Measurements from ENCODE around the gene TTBK1. TPM values are rescaled to one million over a fixed set of nuclear protein-coding genes. Genes with fewer than 3 reads are reported as not detected.
A peak's percentile ranks its signal among the peaks of the same experiment; 100 is the strongest.

The TTBK1 gene
- total and polyA plus RNA-seq, 10 of the 15 experiments (the other 5 are each of a cell fraction or from before 2014, with no cell fraction given): 0.05 to 0.27 TPM; not detected in 8

DNA sequence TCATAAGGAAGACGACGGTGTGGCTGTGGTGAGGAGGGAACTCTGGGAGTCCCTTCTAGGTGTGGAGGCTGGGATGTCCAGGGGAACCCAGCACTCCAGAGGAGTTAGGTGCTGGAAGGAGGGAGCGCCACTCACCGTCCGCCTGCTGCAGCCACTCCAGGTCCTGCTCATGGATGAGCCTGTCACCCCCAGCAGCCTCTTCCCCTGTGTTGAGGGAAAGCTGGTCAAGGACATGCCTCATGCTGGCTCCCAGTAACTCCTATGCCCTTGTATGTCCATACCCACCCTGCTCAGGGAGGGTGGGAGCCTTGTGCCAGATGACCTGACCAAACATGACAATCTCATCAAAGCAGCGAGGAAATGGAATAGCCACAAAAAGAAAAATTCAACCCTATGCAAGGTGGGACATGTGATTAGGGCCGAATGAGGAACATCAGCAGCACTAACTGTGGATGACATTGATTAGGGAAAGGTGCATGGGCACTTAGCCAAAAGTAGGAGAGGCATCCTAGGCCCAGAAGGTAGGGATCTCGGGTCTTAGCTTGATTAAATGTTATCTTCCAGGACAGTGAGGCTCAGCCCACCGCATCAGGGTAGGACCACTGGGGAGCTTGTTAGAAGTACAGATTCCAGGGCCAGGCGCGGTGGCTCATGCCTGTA lies 17.0 kb upstream of the TTBK1 start:
- ChIA-PET RAD21 (ENCODE audit: unreplicated experiment) (interaction anchor here (0.5 to 1.1 kb wide), 2 partner anchors 20 to 479 kb away, joined by 3 to 4 read pairs; no protein-coding TSS in a partner anchor), POLR2A (interaction anchor here (0.6 to 1.2 kb wide), 2 partner anchors 171 to 348 kb away, joined by 3 to 5 read pairs; no protein-coding TSS in a partner anchor), CTCF (interaction anchor here (0.7 to 1.3 kb wide), 4 partner anchors 12 to 281 kb away, joined by 3 to 4 read pairs (median 3); no protein-coding TSS in a partner anchor), SMC1A (ENCODE audit: uncharacterized antibody, unreplicated experiment) (interaction anchor here (2.5 kb wide), 1 partner anchor 52 kb away, joined by 8 read pairs; no protein-coding TSS in a partner anchor)
- no peak overlapping the region for H3K4me2 ChIP-seq (ENCODE audit: control insufficient read depth, insufficient read depth)
- H3K27me3 ChIP-seq (replicated peaks in 1 of 2; ENCODE audit: control insufficient read depth in 2 of 2, insufficient read depth in 2 of 2, low read length in 1 of 2): no peaks in the 10 kb centered on the region
- intact Hi-C loops (cut with micrococcal nuclease; ENCODE audit: unreplicated experiment): no loop called here
- H3K36me3 ChIP-seq (ENCODE audit: control insufficient read depth in 2 of 2, insufficient read depth in 2 of 2, low read length in 1 of 2): no peaks in the 10 kb centered on the region; a peak in 1 of 4 replicates
- 0 out of 2 replicates have a peak overlapping the region, but pooled peaks have one; percentile 10 for H3K27ac ChIP-seq (ENCODE audit: control insufficient read depth, insufficient read depth)
- peaks cover 22% of the 10 kb centered on the region for H3K79me2 ChIP-seq (ENCODE audit: control insufficient read depth, insufficient read depth, low read length)
- no peak for TF ChIP-seq ETV6 (conservative IDR thresholded peaks at IDR 0.05 in 1 of 2, IDR thresholded peaks at IDR 0.05 in 1 of 2; ENCODE audit: borderline replicate concordance in 1 of 2, low read depth in 1 of 2)
- TF ChIP-seq RELB (IDR thresholded peaks at IDR 0.05; ENCODE audit: low read depth): no peak
- no peak for TF ChIP-seq SUZ12 (IDR thresholded peaks at IDR 0.05; ENCODE audit: unreplicated experiment)
- TF ChIP-seq ASH2L (IDR thresholded peaks at IDR 0.05; ENCODE audit: borderline replicate concordance, low read depth): no peak
- TF ChIP-seq, protein P1, sequence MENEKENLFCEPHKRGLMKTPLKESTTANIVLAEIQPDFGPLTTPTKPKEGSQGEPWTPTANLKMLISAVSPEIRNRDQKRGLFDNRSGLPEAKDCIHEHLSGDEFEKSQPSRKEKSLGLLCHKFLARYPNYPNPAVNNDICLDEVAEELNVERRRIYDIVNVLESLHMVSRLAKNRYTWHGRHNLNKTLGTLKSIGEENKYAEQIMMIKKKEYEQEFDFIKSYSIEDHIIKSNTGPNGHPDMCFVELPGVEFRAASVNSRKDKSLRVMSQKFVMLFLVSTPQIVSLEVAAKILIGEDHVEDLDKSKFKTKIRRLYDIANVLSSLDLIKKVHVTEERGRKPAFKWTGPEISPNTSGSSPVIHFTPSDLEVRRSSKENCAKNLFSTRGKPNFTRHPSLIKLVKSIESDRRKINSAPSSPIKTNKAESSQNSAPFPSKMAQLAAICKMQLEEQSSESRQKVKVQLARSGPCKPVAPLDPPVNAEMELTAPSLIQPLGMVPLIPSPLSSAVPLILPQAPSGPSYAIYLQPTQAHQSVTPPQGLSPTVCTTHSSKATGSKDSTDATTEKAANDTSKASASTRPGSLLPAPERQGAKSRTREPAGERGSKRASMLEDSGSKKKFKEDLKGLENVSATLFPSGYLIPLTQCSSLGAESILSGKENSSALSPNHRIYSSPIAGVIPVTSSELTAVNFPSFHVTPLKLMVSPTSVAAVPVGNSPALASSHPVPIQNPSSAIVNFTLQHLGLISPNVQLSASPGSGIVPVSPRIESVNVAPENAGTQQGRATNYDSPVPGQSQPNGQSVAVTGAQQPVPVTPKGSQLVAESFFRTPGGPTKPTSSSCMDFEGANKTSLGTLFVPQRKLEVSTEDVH (IDR thresholded peaks at IDR 0.05; ENCODE audit: low read depth, partially characterized antibody): no peak
- TF ChIP-seq CEBPZ (IDR thresholded peaks at IDR 0.05; ENCODE audit: low read depth, low read length): no peak
- TF ChIP-seq USF1 (IDR thresholded peaks at IDR 0.05; ENCODE audit: borderline replicate concordance, extremely low read length, insufficient read depth, low read depth, low read length): no peak
- no peak for TF ChIP-seq NFIC (IDR thresholded peaks at IDR 0.05; ENCODE audit: low read depth, low read length)
- TF ChIP-seq ATF7 (IDR thresholded peaks at IDR 0.05; ENCODE audit: low read depth): no peak
- no peak for TF ChIP-seq SMARCA5 (IDR thresholded peaks at IDR 0.05)
- no peak for TF ChIP-seq GATAD2B (conservative IDR thresholded peaks at IDR 0.05; ENCODE audit: low read depth)
- H2AFZ ChIP-seq (ENCODE audit: control insufficient read depth, low read depth, low read length): no peak overlapping the region
- in situ Hi-C loops (cut with MboI): no loop called here
- no peaks in the 10 kb centered on the region for H4K20me1 ChIP-seq (ENCODE audit: control insufficient read depth, insufficient read depth)
- no TSS peak for BruUV-seq (replicated peaks)
- DNase-seq (ENCODE audit: low read depth, low spot score) (no peak), ATAC-seq (no peak), FAIRE-seq (no peak)
- H3K4me1 ChIP-seq (ENCODE audit: control insufficient read depth, insufficient read depth, low read length): peaks cover 27% of the 10 kb centered on the region
- H3K4me3 ChIP-seq: no peak overlapping the region
- no peak overlapping the region for H3K9ac ChIP-seq (ENCODE audit: control insufficient read depth, insufficient read depth, low read length)
- WGBS (ENCODE audit: insufficient coverage, insufficient replicate concordance, low lambda C conversion rate, missing lambda C conversion rate): 99% methylated on average over 11 of the region's 11 CpGs
- no peaks in the 10 kb centered on the region for H3K9me3 ChIP-seq (replicated peaks; ENCODE audit: control insufficient read depth, insufficient read depth, low read length)

Data from GM12878 (cell line).